CD8-positive, alpha-beta memory T cell (primary cell): Measurements from ENCODE around the gene RBBP9. TPM values are rescaled to one million over a fixed set of nuclear protein-coding genes. Genes with fewer than 3 reads are reported as not detected.

Source experiments
- CTCF ChIA-PET: fragments of 350-600 bp; sonication (Branson Sonifier 250); formaldehyde crosslinking; loops from one replicate; lab custom pipeline; 2021; ENCODE audit warnings: antibody characterized with exemption; lab: Charles Lee
- POLR2A ChIA-PET: fragments of 350-600 bp; sonication (Branson Sonifier 250); formaldehyde crosslinking; loops from one replicate; lab custom pipeline; 2021; ENCODE audit warnings: antibody characterized with exemption; lab: Charles Lee
- DNase-seq, 5 donors: peaks; one replicate each; pipeline versions ENCODE4 v3.0.0 to v3.0.0-alpha.2; 2020 to 2022; ENCODE audit warnings: mixed read lengths in 1 of 5
- H3K27ac ChIP-seq: one replicate; pipeline ENCODE4 v1.7.0; 2013; ENCODE audit warnings: low read depth, mild to moderate bottlenecking, low read length, moderate library complexity
- H3K27me3 ChIP-seq: 2 replicates; pipeline ENCODE4 v1.7.0; 2013; ENCODE audit warnings: low read length, mild to moderate bottlenecking; ENCODE audit not compliant: insufficient read depth, poor library complexity, severe bottlenecking
- H3K36me3 ChIP-seq: 2 replicates; pipeline ENCODE4 v1.7.0; 2013; ENCODE audit warnings: mild to moderate bottlenecking, low read length, moderate library complexity; ENCODE audit not compliant: insufficient read depth
- H3K4me1 ChIP-seq: 2 replicates; pipeline ENCODE4 v1.7.0; 2013; ENCODE audit warnings: mild to moderate bottlenecking, low read length, moderate library complexity; ENCODE audit not compliant: insufficient read depth
- H3K4me3 ChIP-seq: 2 replicates; pipeline ENCODE4 v1.7.0; 2013; ENCODE audit warnings: mild to moderate bottlenecking, low read length
- H3K9me3 ChIP-seq: 2 replicates; pipeline ENCODE4 v1.7.0; 2013; ENCODE audit warnings: mild to moderate bottlenecking, low read length
- H3K27ac Mint-ChIP-seq, 8 donors: one replicate each; pipeline ENCODE4 v1.8.0; 2020 to 2021; ENCODE audit warnings: mixed read lengths in 8 of 8, mild to moderate bottlenecking in 6 of 8, inconsistent platforms in 3 of 8, moderate library complexity in 3 of 8
- H3K27me3 Mint-ChIP-seq, 2 donors: one replicate each; pipeline ENCODE4 v1.8.0; 2020 to 2021; ENCODE audit warnings: mixed read lengths in 2 of 2, mild to moderate bottlenecking in 1 of 2, moderate library complexity in 1 of 2
- H3K36me3 Mint-ChIP-seq, 3 donors: one replicate each; pipeline ENCODE4 v1.8.0; 2020 to 2021; ENCODE audit warnings: mixed read lengths in 3 of 3, inconsistent platforms in 1 of 3, mild to moderate bottlenecking in 1 of 3
- H3K4me1 Mint-ChIP-seq, 3 donors: one replicate each; pipeline ENCODE4 v1.8.0; 2020 to 2021; ENCODE audit warnings: mixed read lengths in 3 of 3, inconsistent platforms in 1 of 3, mild to moderate bottlenecking in 1 of 3
- H3K4me3 Mint-ChIP-seq, 7 donors: one replicate each; pipeline ENCODE4 v1.8.0; 2020 to 2021; ENCODE audit warnings: mixed read lengths in 7 of 7, mild to moderate bottlenecking in 6 of 7, moderate library complexity in 4 of 7, inconsistent platforms in 2 of 7
- H3K9me3 Mint-ChIP-seq, 5 donors: one replicate each; pipeline ENCODE4 v1.8.0; 2020 to 2022; ENCODE audit warnings: mixed read lengths in 5 of 5, mild to moderate bottlenecking in 3 of 5, moderate library complexity in 2 of 5, inconsistent platforms in 1 of 5
- polyA plus RNA-seq: library from polyadenylated mRNA; unstranded; fragments of 300-500 nt; fragmentation: Illumina TruSeq; gene quantifications from one replicate; pipeline ENCODE4 v1.2.3, GENCODE V29; 2021
- total RNA-seq, 2 experiments: library from RNA; stranded (reverse); gene quantifications; one replicate each; pipeline ENCODE4 v1.2.3, GENCODE V29; 2021

The RBBP9 gene
- total and polyA plus RNA-seq, 3 experiments from 2014 or later: 7.9 to 20.4 (median 18.1) TPM

GRCh38 chr20:18515973-18516372 is 18.9 kb upstream of the RBBP9 start:
- Histone ChIP-seq H3K4me3 (no peak overlapping the region), H3K27ac (no peak overlapping the region), H3K4me1 (no peaks in the 10 kb centered on the region), H3K27me3 (no peaks in the 10 kb centered on the region), H3K36me3 (peaks cover 4% of the 10 kb centered on the region), H3K9me3 (no peaks in the 10 kb centered on the region)
- no peak for DNase-seq
- no peaks in the 10 kb centered on the region for H3K27me3 Mint-ChIP-seq
- peak overlapping the region in 2 of 7 donors; percentile 0 to 30 for H3K4me3 Mint-ChIP-seq
- H3K4me1 Mint-ChIP-seq: peaks cover 15 to 47% (median 43%) of the 10 kb centered on the region in 3 donors
- no peaks in the 10 kb centered on the region for H3K9me3 Mint-ChIP-seq
- POLR2A ChIA-PET: interaction anchor here (0.7 kb wide), 1 partner anchor 205 kb away, joined by 9 read pairs; no protein-coding TSS in a partner anchor
- H3K27ac Mint-ChIP-seq: peak overlapping the region in 4 of 8 donors; percentile 22 to 84 (median 59)
- CTCF ChIA-PET: no interaction called here
- H3K36me3 Mint-ChIP-seq: peaks cover 13 to 48% (median 14%) of the 10 kb centered on the region in 3 donors

- H3K27me3 ChIP-seq: no peaks in the 10 kb centered on the region
- H3K36me3 ChIP-seq: peaks cover 4% of the 10 kb centered on the region
- Mint-ChIP-seq H3K27ac (no peak overlapping the region), H3K4me1 (peaks cover 24 to 66% (median 59%) of the 10 kb centered on the region in 3 donors), H3K27me3 (no peaks in the 10 kb centered on the region), H3K4me3 (no peak overlapping the region), H3K9me3 (no peaks in the 10 kb centered on the region), H3K36me3 (peaks cover 18 to 62% (median 19%) of the 10 kb centered on the region in 3 donors)
- no peak for DNase-seq
- H3K9me3 ChIP-seq: no peaks in the 10 kb centered on the region
- H3K4me1 ChIP-seq: peaks cover 3% of the 10 kb centered on the region
- no peak overlapping the region for H3K27ac ChIP-seq
- ChIA-PET POLR2A (no interaction called here), CTCF (no interaction called here)
- H3K4me3 ChIP-seq: no peak overlapping the region
Measured at GRCh38 chr20:18514127-18514526, 17.1 kb upstream of the RBBP9 start.

DNA sequence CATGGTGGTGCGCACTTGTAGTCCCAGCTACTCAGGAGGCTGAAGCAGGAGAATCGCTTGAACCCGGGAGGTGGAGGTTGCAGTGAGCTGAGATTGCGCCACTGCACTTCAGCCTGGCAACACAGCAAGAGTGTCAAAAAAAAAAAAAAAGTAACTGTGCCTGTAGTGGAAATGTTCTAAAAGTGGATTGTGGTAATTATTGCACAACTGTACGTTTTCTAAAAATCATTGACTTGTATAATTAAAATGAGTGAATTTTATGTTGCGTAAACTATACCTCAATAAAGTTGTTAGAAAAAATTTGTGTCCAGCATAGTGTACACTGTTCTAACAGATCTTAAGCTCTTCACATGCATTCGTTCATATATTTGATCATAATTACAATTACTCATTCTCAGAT is 16.2 kb upstream of the RBBP9 start:
- Histone ChIP-seq H3K4me3 (no peak overlapping the region), H3K4me1 (peaks cover 12% of the 10 kb centered on the region), H3K27me3 (no peaks in the 10 kb centered on the region), H3K9me3 (no peaks in the 10 kb centered on the region), H3K27ac (no peak overlapping the region), H3K36me3 (peaks cover 4% of the 10 kb centered on the region)
- Mint-ChIP-seq H3K4me1 (peaks cover 32 to 75% (median 68%) of the 10 kb centered on the region in 3 donors), H3K27ac (peak overlapping the region in 2 of 8 donors; percentile 51 to 63), H3K9me3 (no peaks in the 10 kb centered on the region), H3K36me3 (peaks cover 18 to 65% (median 19%) of the 10 kb centered on the region in 3 donors), H3K4me3 (no peak overlapping the region), H3K27me3 (no peaks in the 10 kb centered on the region)
- ChIA-PET CTCF (no interaction called here), POLR2A (no interaction called here)
- DNase-seq: no peak

DNA sequence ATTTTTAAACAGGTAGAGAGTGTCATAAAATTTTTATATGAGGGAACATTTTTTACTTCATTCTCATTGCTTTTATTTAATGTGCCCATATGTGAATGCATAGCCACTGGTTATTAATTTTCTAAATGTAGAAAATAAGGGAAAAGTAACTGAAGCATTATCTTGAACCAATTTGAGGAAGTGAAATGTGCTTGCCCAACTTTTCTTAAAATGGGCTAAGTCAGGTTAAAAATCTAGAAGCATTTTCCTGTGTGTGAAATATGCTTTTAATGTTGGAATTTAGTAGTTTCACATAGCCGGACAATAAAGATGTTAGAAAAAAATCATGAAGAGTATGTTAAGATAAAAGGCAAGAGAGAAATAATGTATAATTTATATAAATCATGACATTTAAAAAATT is 14.5 kb upstream of the RBBP9 start:
- peaks cover 4% of the 10 kb centered on the region for H3K36me3 ChIP-seq
- H3K27me3 Mint-ChIP-seq: peaks cover 0 to 8% of the 10 kb centered on the region in 2 donors
- H3K27me3 ChIP-seq: no peaks in the 10 kb centered on the region
- H3K4me3 ChIP-seq: no peak overlapping the region
- peaks cover 18 to 77% (median 21%) of the 10 kb centered on the region in 3 donors for H3K36me3 Mint-ChIP-seq
- H3K4me3 Mint-ChIP-seq: no peak overlapping the region
- H3K4me1 ChIP-seq: peaks cover 17% of the 10 kb centered on the region
- no peak overlapping the region for H3K27ac ChIP-seq
- no peak for DNase-seq
- no peaks in the 10 kb centered on the region for H3K9me3 ChIP-seq
- CTCF ChIA-PET: no interaction called here
- no peak overlapping the region for H3K27ac Mint-ChIP-seq
- peaks cover 44 to 89% (median 84%) of the 10 kb centered on the region in 3 donors for H3K4me1 Mint-ChIP-seq
- peaks cover 0 to 2% (median 0%) of the 10 kb centered on the region in 5 donors for H3K9me3 Mint-ChIP-seq
- POLR2A ChIA-PET: no interaction called here

DNA sequence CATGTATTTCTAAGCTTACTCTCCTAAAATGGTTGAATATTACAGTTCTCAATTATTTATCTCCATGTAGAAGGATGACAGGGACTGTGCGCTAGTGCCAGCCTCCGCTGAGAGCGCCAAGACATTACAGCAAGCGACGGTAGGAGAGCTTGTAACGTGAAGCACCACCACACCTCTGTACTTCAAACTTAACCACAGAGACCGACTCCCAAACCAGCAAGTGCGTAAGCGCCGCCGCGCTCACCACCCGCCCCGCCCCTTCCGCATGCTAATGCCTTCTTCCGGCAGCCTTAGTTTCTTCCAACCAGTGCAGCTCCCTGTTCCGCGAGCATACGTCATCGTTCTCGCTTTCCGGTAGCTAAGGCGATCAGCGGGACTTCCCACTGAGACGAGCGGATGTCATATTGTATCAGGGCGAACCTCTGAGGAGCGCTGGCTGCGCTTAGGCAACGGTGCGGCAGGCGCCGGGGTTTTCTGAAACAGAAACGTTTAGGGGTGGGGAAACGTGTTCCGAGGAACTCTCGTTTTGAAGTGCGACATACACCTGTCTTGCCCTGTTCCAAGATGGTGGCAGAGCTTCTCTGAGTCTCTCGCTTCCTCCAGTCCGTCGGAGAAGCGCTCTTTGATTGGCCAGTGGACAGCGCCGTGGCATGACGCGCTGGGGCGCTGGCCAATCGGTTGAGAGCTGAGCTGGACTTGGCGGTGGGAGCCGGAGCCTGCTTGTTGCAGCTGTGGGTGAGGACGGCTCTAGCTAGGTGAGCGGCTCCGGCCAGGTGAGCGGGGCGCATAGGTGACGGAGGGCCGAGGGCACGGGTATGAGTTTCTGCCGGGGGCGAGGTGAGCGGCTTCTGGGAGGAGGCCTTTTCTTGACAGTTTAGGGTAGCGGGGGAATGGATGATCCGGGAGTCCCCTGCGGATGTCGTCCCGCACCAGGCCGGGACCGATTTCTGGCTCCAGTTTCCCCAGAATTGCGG is 10.5 kb upstream of the RBBP9 start, which contains the start of gene SEC23B:
TSS of gene SEC23B (plus strand) at position 723 of the 974 bp plus-strand sequence. CDS start 2,896 bp downstream, outside the sequence.
- ChIA-PET CTCF (interaction anchor here (0.9 to 3.1 kb wide), 10 partner anchors 11 to 219 kb away, joined by 3 to 30 read pairs (median 4); partner anchors contain the start of genes DZANK1, POLR3F, RBBP9 and SMIM26), POLR2A (interaction anchor here (0.5 to 2.7 kb wide), 10 partner anchors 10 to 1545 kb away, joined by 3 to 53 read pairs (median 4); partner anchors contain the start of genes BFSP1, CFAP61, CRNKL1 and DTD1)

GRCh38 chr20:18506744-18507143 is 9.7 kb upstream of the RBBP9 start:
- POLR2A ChIA-PET: interaction anchor here (0.6 to 2.7 kb wide), 8 partner anchors 9 to 1546 kb away, joined by 3 to 53 read pairs (median 4); partner anchors contain the start of genes CFAP61, CRNKL1, DTD1 and DZANK1
- CTCF ChIA-PET: interaction anchor here (1.0 to 3.1 kb wide), 7 partner anchors 10 to 82 kb away, joined by 3 to 30 read pairs (median 4); partner anchors contain the start of genes RBBP9 and SMIM26
- Mint-ChIP-seq H3K4me1 (peaks cover 31 to 52% (median 51%) of the 10 kb centered on the region in 3 donors), H3K9me3 (peaks cover 0 to 2% (median 0%) of the 10 kb centered on the region in 5 donors), H3K4me3 (peak overlapping the region; percentile 96 to 100 (median 99)), H3K27ac (peak overlapping the region; percentile 98 to 100 (median 100)), H3K27me3 (peaks cover 8% of the 10 kb centered on the region in 2 donors), H3K36me3 (peaks cover 14 to 37% (median 15%) of the 10 kb centered on the region in 3 donors)
- Histone ChIP-seq H3K27ac (peak overlapping the region; percentile 99), H3K27me3 (no peaks in the 10 kb centered on the region), H3K4me3 (peak overlapping the region; percentile 68), H3K9me3 (no peaks in the 10 kb centered on the region), H3K4me1 (peaks cover 19% of the 10 kb centered on the region), H3K36me3 (no peaks in the 10 kb centered on the region)
- no peak for DNase-seq

More for the DNA sequence above, 10.5 kb upstream of the RBBP9 start, which contains the start of gene SEC23B:
- H3K9me3 Mint-ChIP-seq: peaks cover 0 to 2% (median 0%) of the 10 kb centered on the region in 5 donors
- no peaks in the 10 kb centered on the region for H3K27me3 ChIP-seq
- peaks cover 19% of the 10 kb centered on the region for H3K4me1 ChIP-seq
- no peaks in the 10 kb centered on the region for H3K9me3 ChIP-seq
- H3K4me3 Mint-ChIP-seq: peak within 1 kb of the TSS; percentile 96 to 100 (median 99)
- H3K27me3 Mint-ChIP-seq: peaks cover under 1 to 8% of the 10 kb centered on the region in 2 donors
- peaks cover 12 to 42% (median 16%) of the 10 kb centered on the region in 3 donors for H3K36me3 Mint-ChIP-seq
- H3K27ac Mint-ChIP-seq: peak within 1 kb of the TSS; percentile 98 to 100 (median 100)
- no peaks in the 10 kb centered on the region for H3K36me3 ChIP-seq
- peaks cover 31 to 57% (median 56%) of the 10 kb centered on the region in 3 donors for H3K4me1 Mint-ChIP-seq
- DNase-seq: peak; percentile 94 to 100 (median 98)
- peak within 1 kb of the TSS; percentile 68 for H3K4me3 ChIP-seq
- H3K27ac ChIP-seq: peak within 1 kb of the TSS; percentile 99

- H3K27ac Mint-ChIP-seq: peak overlapping the region in 1 of 8 donors; percentile 21
Measured at GRCh38 chr20:18504479-18505060, 7.5 kb upstream of the RBBP9 start.

More at GRCh38 chr20:18504479-18505060, 7.5 kb upstream of the RBBP9 start:
- POLR2A ChIA-PET: interaction anchor here (1.5 kb wide), 1 partner anchor 38 kb away, joined by 3 read pairs; the partner anchor contains the start of gene DZANK1
- Histone ChIP-seq H3K36me3 (no peaks in the 10 kb centered on the region), H3K27ac (no peak overlapping the region), H3K4me3 (no peak overlapping the region), H3K9me3 (no peaks in the 10 kb centered on the region), H3K4me1 (peaks cover 19% of the 10 kb centered on the region), H3K27me3 (no peaks in the 10 kb centered on the region)
- peak overlapping the region in 1 of 7 donors; percentile 23 for H3K4me3 Mint-ChIP-seq
- CTCF ChIA-PET: interaction anchor here (1.3 kb wide), 1 partner anchor 289 kb away, joined by 3 read pairs; no protein-coding TSS in a partner anchor
- peaks cover 0 to 2% (median 0%) of the 10 kb centered on the region in 5 donors for H3K9me3 Mint-ChIP-seq
- H3K27me3 Mint-ChIP-seq: peaks cover 8 to 9% of the 10 kb centered on the region in 2 donors
- DNase-seq: no peak
- peaks cover 21 to 34% (median 30%) of the 10 kb centered on the region in 3 donors for H3K4me1 Mint-ChIP-seq
- H3K36me3 Mint-ChIP-seq: peaks cover 2 to 16% (median 4%) of the 10 kb centered on the region in 3 donors
